GM15510 (cell line): ENCODE measurements around the gene ORM1.

ENCODE experiments used
- POLR2A ChIP-seq: IDR thresholded peaks from 3 replicates; pipeline ENCODE4 v1.6.1; 2011; ENCODE audit warnings: borderline replicate concordance; ENCODE audit not compliant: insufficient read length; ENCODE audit errors: extremely low read depth

Gene ORM1

GRCh38 chr9:114348261-114348905, 25.5 kb downstream of the ORM1 start:
- no peak for TF ChIP-seq POLR2A

DNA sequence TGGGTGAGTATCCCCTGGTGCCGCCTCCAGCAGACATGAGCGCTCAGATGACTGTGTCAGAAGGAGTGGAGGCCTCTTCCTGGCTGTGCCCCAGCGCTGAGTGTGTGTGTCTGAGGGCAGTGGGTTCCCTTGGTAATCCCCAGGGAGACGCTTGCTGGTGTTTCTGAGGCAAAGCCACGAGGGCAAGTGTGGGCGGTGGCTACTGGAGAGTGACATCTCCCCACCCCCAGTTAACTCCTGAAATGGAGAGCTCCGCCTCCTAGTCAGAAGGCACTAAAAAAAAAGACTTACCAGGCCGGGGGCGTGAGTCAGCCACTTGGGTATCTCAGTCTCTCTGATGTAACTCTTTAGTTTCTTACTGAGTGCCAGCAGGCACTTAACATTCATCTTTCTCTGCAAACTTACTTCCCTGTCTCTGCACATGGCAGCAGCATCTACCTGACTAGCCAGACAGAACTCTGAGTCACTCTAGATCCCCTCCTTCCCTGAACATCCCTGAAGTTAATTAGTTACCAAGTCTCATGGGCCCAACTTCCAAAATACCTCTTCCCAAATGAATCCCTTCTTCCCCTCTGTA, 26.1 kb downstream of the ORM1 start:
- peak; percentile 8 for TF ChIP-seq POLR2A

GRCh38 chr9:114349713-114350480, 27.0 kb downstream of the ORM1 start:
- TF ChIP-seq POLR2A: no peak

DNA sequence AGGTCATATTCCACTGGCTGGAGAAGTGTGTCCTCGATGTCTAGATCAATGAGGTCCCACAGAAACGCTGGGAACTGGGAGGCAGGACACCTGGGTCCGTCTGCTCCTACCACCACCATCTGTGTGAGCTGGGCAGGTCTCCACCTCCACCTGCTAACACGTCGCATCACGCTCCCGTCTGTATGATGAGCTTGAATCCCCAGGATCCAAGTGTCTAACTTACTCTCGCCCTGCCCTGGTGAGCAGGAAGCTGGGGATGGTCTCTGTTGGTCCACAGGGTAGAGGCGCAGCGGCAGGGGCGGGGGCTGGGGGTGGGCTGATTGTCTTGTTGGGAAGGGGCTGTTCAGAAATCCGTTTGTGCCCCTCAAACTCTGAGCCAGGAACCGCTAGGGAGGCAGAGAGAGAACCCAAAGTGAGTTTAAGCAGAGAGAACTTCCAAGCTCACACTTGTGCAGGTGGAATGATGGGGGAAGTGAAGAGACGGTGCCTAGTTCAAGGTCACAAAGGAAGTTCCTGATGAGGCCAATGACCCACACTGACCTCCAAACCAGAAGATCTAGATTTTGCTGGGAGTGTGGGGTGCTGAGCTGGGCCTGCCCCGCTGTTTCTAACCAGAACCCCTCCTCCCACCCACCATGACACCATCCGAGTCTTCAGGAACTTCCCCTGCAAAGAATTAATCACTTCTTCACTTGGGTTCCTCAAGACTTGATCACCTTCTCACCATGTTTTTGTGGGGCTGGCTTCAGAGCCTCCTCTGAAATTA, 27.9 kb downstream of the ORM1 start:
- TF ChIP-seq POLR2A: no peak

- TF ChIP-seq POLR2A: no peak
Measured at GRCh38 chr9:114351932-114352331, 29.0 kb downstream of the ORM1 start.

GRCh38 chr9:114355821-114356220, 32.9 kb downstream of the ORM1 start:
- TF ChIP-seq POLR2A: no peak

DNA sequence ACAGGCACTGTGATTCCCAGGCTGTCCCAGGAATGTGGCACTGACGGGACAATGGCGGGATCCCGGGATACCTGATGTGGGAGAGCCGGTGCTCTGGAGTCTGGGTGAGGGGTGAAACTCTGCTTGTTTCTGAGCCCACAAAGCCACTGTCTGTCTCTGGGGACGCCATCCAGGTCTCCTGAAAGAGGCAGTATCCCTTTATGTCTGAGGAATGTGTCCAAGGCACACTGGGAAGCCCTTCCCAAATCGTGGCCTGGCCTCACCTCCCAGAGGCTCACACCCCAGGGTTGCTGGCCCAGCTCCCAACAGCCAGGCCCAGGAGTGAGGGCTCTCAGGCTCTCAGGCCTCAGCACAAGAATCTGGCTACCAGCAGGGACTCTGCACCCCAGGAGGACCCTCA, 33.9 kb downstream of the ORM1 start:
- TF ChIP-seq POLR2A: no peak

GRCh38 chr9:114357360-114357759, 34.5 kb downstream of the ORM1 start:
- TF ChIP-seq POLR2A: no peak

DNA sequence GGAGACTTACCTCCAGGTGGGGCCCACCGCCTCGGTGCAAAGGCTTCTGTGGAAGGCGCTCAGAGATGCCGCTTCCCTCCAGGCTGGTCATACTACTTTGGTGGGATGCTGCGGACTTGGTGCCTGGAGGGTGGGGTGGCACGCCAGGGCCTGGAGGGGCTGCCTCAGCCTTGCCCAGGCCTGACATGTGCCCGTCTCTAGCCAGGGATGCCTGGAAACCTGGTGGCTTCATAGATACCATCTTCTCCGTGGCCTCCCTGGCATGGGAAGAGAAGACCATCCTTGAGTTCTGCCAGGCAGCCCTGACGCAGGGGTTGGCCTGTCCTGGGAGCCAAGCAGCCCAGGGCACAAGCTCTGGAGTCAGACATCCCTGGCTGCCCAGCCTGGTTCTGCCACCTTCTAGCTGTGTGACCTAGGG, 35.0 kb downstream of the ORM1 start:
- no peak for TF ChIP-seq POLR2A

GRCh38 chr9:114359801-114360200, 36.9 kb downstream of the ORM1 start:
- TF ChIP-seq POLR2A: no peak

DNA sequence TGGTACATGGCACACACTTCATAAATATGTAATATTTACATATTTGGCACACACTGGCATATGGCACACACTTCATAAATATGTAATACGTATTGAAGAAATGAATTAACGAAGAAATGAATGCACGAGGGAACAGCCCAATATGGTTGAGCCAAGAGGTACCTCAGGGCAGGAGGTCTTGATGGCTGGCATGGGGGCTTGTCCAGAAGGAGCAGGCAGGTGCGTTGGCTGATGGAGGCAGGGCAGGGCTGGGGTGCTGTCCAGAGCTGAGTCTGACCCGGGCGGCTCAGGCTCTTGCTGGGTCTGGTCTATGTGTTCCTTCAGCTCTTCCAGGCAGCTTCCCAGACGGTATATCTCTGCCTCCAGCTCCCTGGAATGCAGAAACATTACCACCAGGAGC, 38.6 kb downstream of the ORM1 start:
- TF ChIP-seq POLR2A: no peak

- TF ChIP-seq POLR2A: no peak
Measured at GRCh38 chr9:114362394-114362793, 39.5 kb downstream of the ORM1 start.

- no peak for TF ChIP-seq POLR2A
Measured at GRCh38 chr9:114363424-114363823, 40.5 kb downstream of the ORM1 start.

- no peak for TF ChIP-seq POLR2A
Measured at GRCh38 chr9:114364134-114365041, 41.5 kb downstream of the ORM1 start.
